SK-MEL-5 (cell line): Measurements from ENCODE around the gene FOXC2. TPM values are rescaled to one million over a fixed set of nuclear protein-coding genes. Genes with fewer than 3 reads are reported as not detected.
A peak's percentile ranks its signal among the peaks of the same experiment; 100 is the strongest.

Experiments
- DNase-seq: peaks from one replicate; pipeline ENCODE4 v3.0.0-alpha.2; 2016; ENCODE audit warnings: low read depth, low spot score
- in situ Hi-C: cut with HindIII; loops from 2 replicates; pipeline ENCODE4 v1.10.0; 2016; ENCODE audit warnings: low sequenced_read_pairs, high pct_unique_total_duplicates, low pct_unique_long_range_greater_than_20kb
- total RNA-seq: library from RNA; depleted of rRNA; stranded (reverse); fragments of >200 nt; shearing (Covaris generic); gene quantifications from 2 replicates; pipeline ENCODE4 v1.2.3, GENCODE V29; 2014

FOXC2 gene
- total RNA-seq, 1 experiment from 2014 or later = not detected

GRCh38 chr16:86566966-86567700, 504 bp downstream of the FOXC2 start:
- no peak for DNase-seq
- in situ Hi-C loops = no loop called here

- in situ Hi-C loops = no loop called here
- no peak for DNase-seq
These were observed 1.3 kb downstream of the FOXC2 start for GRCh38 chr16:86567701-86568581.

GRCh38 chr16:86568677-86569623, 2.3 kb downstream of the FOXC2 start:
- no peak for DNase-seq
- in situ Hi-C loops = no loop called here

- in situ Hi-C loops = no loop called here
- no peak for DNase-seq
These were observed 3.2 kb downstream of the FOXC2 start for GRCh38 chr16:86569701-86570447.

GRCh38 chr16:86570558-86571529, 4.2 kb downstream of the FOXC2 start:
- no peak for DNase-seq
- in situ Hi-C loops = no loop called here

GRCh38 chr16:86571530-86571915, 4.9 kb downstream of the FOXC2 start:
- in situ Hi-C loops = no loop called here
- DNase-seq = no peak

GRCh38 chr16:86572041-86572521, 5.5 kb downstream of the FOXC2 start:
- in situ Hi-C loops = no loop called here
- no peak for DNase-seq

GRCh38 chr16:86572606-86573005, 6.0 kb downstream of the FOXC2 start:
- no peak for DNase-seq
- in situ Hi-C loops = no loop called here

- DNase-seq = no peak
- in situ Hi-C loops = no loop called here
These were observed 6.6 kb downstream of the FOXC2 start for GRCh38 chr16:86573215-86573614.

- in situ Hi-C loops = no loop called here
- DNase-seq = no peak
These were observed 7.2 kb downstream of the FOXC2 start for GRCh38 chr16:86573646-86574508.

- no peak for DNase-seq
- in situ Hi-C loops = no loop called here
These were observed 8.0 kb downstream of the FOXC2 start for GRCh38 chr16:86574646-86575045.

GRCh38 chr16:86575095-86575685, 8.6 kb downstream of the FOXC2 start:
- in situ Hi-C loops = no loop called here
- DNase-seq = no peak

- peak; percentile 61 for DNase-seq
These were observed 9.3 kb downstream of the FOXC2 start for GRCh38 chr16:86575754-86576557.

GRCh38 chr16:86576591-86577313, 10.1 kb downstream of the FOXC2 start:
- in situ Hi-C loops = no loop called here
- no peak for DNase-seq

More at GRCh38 chr16:86575754-86576557, 9.3 kb downstream of the FOXC2 start:
- in situ Hi-C loops = no loop called here
